ENCODE results near the gene MYH6. TPM values are rescaled to one million over a fixed set of nuclear protein-coding genes. Genes with fewer than 3 reads are reported as not detected.
"Not testable (repeated sequence)": the region's sequence is repeated elsewhere in the genome, so short reads cannot be mapped to it uniquely, and the experiment has no call there.

The MYH6 gene
- polyA plus RNA-seq, 1 donor, result 0.13 TPM

GRCh38 chr14:23396781-23397407 lies 11.2 kb downstream of the MYH6 start:
- no peak for DNase-seq

DNA sequence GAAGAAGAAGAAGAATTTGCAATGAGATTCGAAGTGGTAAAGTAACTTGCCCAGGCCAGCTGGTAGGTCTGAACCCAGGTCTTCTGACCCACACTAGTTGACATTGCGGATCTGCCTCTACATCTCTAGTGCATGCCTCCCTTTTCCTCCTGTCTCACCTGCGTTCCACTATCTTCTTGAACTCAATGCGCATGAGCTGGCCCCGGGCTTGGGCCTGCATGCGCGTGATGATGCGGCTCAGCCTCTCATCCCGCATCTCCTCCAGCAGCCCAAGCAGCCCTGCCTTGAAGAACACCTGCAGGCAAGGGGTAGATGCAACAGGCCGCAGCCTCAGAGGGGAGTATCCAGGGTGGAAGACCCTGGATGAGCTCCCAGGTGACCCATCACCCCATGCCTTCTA lies 11.9 kb downstream of the MYH6 start:
- DNase-seq, result no peak

GRCh38 chr14:23392613-23393012 lies 15.5 kb downstream of the MYH6 start:
- no peak for DNase-seq

GRCh38 chr14:23389871-23390270 lies 18.2 kb downstream of the MYH6 start:
- not testable (repeated sequence) for DNase-seq

GRCh38 chr14:23389396-23389795 lies 18.7 kb downstream of the MYH6 start:
- no peak for DNase-seq

- no peak for DNase-seq
These were observed 19.1 kb downstream of the MYH6 start for GRCh38 chr14:23388996-23389395.

GRCh38 chr14:23387916-23388882 lies 19.9 kb downstream of the MYH6 start:
- DNase-seq, result no peak

DNA sequence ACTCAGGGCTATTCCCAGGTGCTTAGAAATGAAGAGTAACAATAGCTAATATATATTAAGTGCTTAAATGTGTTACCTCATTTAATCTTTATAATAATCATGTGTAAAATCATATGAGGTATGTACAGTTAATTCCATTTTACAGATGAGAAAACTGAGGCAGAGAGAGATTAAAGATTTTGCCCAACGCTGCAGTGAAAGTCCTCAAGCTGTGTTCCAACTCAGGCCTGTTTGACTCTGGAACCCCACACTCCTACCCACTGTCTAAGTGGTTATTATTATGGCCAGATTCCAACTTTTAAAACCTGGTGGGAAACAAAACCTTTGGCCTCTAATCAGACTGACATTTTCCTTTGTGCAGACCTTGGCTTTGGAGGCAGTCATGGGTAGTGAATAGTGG lies 21.1 kb downstream of the MYH6 start:
- DNase-seq, result no peak

GRCh38 chr14:23386266-23386657 lies 21.8 kb downstream of the MYH6 start:
- not testable (repeated sequence) for DNase-seq

DNA sequence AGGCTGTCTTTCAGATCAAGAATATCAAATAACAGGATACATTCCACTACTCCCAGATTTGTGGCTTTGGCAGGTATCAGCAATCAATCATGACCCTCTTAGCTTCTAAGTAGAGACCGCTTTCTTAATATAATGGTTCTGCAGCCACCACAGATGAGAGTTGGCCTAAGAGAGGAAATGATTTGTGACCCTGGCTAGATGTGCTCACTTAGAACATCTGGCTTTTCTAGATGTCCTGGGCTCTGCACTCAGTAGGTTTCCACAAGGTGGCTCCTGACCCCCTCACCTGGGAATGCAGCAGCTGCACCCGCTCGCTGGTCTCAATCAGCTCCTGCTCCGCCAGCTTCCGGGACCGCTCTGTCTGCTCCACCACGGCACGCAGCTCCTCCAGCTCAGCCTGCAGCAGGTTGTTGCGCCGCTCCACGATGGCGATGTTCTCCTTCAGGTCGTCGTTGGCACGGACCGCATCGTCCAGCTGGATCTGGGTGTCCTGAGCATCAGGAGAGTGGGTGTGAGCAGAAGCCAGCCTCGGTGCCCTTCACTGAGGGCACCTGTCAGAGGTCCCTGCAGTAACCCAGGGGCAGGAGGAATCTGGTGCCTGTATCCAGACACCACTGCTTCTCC lies 22.3 kb downstream of the MYH6 start:
- DNase-seq, result peak; percentile 33

GRCh38 chr14:23385244-23385641 lies 22.8 kb downstream of the MYH6 start:
- no peak for DNase-seq

GRCh38 chr14:23384364-23385080 lies 23.6 kb downstream of the MYH6 start:
- DNase-seq, result no peak

GRCh38 chr14:23382731-23383440 lies 25.2 kb downstream of the MYH6 start:
- no peak for DNase-seq

- DNase-seq, result no peak
These were observed 25.8 kb downstream of the MYH6 start for GRCh38 chr14:23382276-23382675.

GRCh38 chr14:23381871-23382270 lies 26.2 kb downstream of the MYH6 start:
- no peak for DNase-seq

GRCh38 chr14:23380976-23381375 lies 27.1 kb downstream of the MYH6 start:
- DNase-seq, result no peak

- DNase-seq, result no peak
These were observed 27.7 kb downstream of the MYH6 start for GRCh38 chr14:23380197-23380914.

GRCh38 chr14:23379366-23380196 lies 28.5 kb downstream of the MYH6 start:
- peak; percentile 13 for DNase-seq

- no peak for DNase-seq
These were observed 29.4 kb downstream of the MYH6 start for GRCh38 chr14:23378612-23379220.

All from left kidney (tissue), 2 donors.